Stimulated activated CD4-positive, alpha-beta T cell treated with anti-CD3 and anti-CD28 coated beads, Interleukin-12 subunit alpha, Interleukin-12 subunit beta, amount 100 ng/mL, for 4 hours (primary cell): ENCODE results near the gene NOP53.
"Not testable (repeated sequence)": the region's sequence is repeated elsewhere in the genome, so short reads cannot be mapped to it uniquely, and the experiment has no call there.

ENCODE experiments used
- DNase-seq: peaks from one replicate; pipeline ENCODE4 v3.0.0-alpha.2; 2020

Gene NOP53

DNA sequence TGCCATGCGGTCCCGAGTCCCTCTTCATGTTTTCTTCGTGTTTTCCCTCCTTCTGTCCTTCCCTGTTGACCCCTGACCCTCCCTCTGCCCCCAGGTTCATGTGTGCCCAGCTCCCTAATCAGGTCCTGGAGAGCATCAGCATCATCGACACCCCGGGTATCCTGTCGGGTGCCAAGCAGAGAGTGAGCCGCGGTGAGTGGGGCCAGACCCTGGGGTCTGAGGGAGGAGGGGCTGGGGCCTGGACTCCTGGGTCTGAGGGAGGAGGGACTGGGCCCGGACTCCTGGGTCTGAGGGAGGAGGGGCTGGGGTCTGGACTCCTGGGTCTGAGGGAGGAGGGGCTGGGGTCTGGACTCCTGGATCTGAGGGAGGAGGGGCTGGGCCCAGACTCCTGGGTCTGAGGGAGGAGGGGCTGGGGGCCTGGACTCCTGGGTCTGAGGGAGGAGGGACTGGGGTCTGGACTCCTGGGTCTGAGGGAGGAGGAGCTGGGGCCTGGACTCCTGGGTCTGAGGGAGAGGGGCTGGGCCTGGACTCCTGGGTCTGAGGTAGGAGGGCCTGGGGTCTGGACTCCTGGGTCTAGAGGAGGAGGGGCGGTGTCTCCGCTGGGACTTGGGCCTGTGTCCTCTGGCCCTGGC, 26.8 kb upstream of the NOP53 start:
- DNase-seq, result not testable (repeated sequence)

DNA sequence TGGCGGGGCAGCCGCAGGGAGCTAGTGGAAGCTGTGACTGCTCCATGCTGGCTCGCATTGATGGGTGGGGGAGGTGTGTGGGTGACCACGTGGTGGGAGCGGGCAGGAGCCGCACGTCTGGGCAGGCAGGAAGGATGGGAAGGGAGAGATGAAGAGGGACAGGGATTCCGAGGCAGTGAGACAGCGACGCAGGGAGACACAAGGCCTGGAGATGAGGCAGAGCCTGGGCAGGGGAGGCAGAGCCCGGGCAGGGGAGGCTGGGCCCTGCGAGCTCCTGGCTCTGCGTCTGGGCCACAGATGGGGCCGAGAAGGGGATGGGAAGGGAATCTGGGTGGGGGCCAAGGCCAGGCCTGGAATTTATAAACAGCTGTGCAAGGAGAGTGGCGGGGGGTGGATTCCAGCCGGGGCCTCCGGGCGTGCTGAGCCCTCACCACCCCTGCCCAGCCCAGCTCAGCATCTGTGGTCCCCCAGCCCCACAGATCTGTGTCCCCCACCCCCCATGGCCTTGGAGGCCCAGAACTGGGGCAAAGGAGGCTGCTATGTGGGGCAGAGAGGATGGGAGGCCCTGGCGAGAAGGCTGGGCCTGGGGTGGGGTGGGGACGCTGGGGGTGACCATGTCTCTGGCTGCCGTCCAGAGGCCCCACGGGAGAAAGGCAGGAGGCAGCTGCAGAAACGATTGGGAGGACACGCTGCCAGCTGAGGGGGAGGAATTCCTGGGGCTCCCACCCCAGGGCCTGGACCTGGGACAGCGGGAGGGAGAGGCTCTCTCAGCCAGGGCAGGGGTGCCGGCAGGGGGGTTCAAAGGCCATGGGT, 26.1 kb upstream of the NOP53 start:
- DNase-seq, result no peak

DNA sequence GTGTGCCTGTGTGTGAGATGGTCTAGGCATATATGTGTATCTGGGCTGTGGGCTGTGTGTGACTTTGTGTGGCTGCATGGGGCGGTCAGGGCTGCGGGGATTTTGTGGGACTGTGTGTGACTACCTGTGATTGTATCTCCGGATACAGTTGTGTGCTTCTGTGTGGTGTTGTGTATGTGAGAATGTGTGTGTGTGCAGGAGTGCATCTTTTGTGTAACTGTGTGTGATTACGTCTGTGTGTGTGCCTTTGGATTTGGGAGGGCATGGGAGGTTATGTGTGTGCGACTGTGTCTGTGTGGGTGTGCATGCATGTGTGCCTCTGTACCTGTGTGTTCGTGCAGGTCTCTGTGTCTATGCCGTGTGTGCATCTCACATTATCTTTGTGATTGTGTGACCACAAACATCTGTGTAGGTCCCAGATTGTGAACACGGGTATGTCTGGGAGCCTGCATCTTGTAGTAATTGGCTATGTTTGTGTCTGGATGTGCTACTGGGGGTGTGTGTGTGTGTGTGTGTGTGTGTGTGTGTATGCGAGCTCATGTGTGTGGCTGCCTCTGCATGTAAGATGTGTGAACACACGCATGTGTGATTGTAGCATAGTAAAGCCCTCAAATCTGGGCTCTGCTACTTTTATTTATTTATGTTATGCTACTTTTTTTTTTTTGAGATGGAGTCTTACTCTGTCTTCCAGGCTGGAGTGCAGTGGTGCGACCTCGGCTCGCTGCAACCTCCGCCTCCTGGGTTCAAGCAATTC, 24.5 kb upstream of the NOP53 start:
- no peak for DNase-seq

- DNase-seq, result no peak
Measured at GRCh38 chr19:47723581-47723940, 21.8 kb upstream of the NOP53 start.

DNA sequence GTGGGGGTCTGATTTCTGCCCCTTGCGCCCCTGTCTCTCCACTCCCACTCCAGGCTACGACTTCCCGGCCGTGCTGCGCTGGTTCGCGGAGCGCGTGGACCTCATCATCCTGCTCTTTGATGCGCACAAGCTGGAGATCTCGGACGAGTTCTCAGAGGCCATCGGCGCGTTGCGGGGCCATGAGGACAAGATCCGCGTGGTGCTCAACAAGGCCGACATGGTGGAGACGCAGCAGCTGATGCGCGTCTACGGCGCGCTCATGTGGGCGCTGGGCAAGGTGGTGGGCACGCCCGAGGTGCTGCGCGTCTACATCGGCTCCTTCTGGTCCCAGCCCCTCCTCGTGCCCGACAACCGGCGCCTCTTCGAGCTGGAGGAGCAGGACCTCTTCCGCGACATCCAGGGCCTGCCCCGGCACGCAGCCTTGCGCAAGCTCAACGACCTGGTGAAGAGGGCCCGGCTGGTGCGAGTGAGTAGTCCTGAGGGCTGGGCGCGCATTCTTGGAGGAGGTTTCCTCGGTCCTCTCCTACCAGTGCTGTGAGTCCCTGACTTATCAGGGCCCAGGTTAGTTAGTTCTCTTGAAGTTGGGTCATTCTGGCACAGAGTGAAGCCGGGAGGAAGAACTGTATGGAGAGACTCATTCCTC, 19.5 kb upstream of the NOP53 start:
- no peak for DNase-seq

- no peak for DNase-seq
Measured at GRCh38 chr19:47726467-47726866, 18.9 kb upstream of the NOP53 start.

DNA sequence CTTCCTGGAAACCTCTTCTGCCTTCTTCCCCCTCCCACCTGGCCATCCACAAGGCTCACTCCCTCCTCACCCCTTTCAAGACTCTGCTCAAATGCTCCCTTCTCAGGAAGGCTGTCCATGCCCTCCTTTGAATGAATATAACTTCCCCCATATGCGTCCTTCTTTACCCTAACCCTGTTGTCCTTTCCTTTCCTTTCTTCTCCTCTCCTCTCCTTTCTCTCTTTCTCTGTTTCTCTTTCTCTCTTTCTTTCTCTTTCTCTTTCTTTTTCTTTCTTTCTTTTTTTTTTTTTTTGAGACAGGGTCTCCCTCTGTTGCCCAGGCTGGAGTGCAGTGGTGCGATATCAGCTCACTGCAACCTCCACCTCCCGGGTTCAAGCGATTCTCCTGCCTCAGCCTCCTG, 17.1 kb upstream of the NOP53 start:
- not testable (repeated sequence) for DNase-seq

GRCh38 chr19:47729468-47729798, 15.9 kb upstream of the NOP53 start:
- DNase-seq, result no peak

DNA sequence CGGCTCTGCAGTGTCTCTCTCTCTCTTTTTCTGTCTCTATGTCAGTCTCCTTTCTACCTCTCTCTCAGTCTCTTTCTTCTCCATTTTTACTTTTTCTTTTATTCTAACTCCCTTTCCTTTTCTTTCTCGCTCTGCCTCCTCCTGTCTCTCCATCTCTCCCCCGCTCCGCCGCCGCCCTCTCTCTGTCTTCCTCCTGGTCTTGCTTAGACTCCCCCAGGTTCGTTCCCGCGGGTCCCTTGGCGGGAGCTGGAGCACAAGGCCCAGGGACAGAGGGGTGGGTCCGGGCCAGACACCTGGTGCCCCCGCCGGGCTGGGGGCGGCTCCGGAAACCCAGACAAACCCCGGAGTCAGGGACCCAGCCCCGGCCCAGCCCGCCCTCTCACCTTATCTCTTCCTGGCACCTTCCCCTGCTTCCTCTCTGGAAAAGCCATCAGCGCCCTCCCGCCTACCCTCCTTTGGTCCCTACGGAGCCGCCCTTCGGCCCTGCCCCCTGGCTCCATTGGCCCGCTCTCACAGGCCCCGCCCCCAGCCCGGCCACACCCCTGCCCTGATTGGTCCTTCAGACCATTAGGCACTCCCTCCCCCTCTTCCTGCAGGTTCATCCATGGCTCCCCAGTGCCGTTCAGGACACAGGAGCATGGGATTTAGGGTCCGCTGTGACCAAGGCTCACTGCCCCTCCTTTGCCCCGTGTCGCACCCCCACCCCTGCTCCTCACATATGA, 15.4 kb upstream of the NOP53 start:
- DNase-seq, result peak; percentile 51

- no peak for DNase-seq
Measured at GRCh38 chr19:47730521-47730889, 14.8 kb upstream of the NOP53 start.

- DNase-seq, result no peak
Measured at GRCh38 chr19:47730910-47731309, 14.4 kb upstream of the NOP53 start.

DNA sequence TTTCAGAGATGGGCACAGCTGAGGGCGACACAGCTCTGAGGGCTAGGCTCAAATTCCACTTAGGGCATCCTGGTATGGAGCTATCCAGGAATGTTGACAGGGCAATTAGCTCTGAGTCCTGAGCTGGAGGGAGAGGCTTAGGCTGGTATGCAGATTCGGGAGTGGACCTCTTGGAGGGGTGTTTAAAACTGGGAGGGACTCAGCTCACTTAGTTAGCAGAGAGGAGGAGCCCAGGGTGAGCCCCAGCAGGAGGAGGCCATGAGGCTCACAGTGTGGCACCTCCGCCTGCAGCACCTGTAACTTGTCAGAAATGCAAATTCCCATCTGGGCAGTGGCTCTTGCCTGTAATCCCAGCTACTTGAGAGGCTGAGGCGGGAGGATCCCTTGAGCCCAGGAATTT, 10.2 kb upstream of the NOP53 start:
- no peak for DNase-seq

- DNase-seq, result no peak
Measured at GRCh38 chr19:47740866-47741519, 4.4 kb upstream of the NOP53 start.

- no peak for DNase-seq
Measured at GRCh38 chr19:47741544-47742140, 3.7 kb upstream of the NOP53 start.

- no peak for DNase-seq
Measured at GRCh38 chr19:47742634-47743033, 2.7 kb upstream of the NOP53 start.

GRCh38 chr19:47746129-47746528, 783 bp downstream of the NOP53 start:
- DNase-seq, result not testable (repeated sequence)

- no peak for DNase-seq
Measured at GRCh38 chr19:47749326-47749725, 4.0 kb downstream of the NOP53 start.

DNA sequence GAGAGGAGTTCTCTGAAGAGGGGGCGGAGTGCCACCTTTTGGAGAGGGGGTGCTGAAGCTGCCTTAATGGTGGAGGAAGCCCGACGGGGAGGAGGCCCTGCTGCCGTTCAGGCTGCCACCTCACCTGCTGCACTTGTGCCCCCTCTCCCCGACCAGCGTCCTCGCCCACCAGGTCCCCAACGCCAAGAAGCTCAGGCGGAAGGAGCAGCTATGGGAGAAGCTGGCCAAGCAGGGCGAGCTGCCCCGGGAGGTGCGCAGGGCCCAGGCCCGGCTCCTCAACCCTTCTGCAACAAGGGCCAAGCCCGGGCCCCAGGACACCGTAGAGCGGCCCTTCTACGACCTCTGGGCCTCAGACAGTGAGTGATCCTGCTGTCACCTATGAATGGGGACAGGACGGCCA, 5.4 kb downstream of the NOP53 start:
- DNase-seq, result no peak

DNA sequence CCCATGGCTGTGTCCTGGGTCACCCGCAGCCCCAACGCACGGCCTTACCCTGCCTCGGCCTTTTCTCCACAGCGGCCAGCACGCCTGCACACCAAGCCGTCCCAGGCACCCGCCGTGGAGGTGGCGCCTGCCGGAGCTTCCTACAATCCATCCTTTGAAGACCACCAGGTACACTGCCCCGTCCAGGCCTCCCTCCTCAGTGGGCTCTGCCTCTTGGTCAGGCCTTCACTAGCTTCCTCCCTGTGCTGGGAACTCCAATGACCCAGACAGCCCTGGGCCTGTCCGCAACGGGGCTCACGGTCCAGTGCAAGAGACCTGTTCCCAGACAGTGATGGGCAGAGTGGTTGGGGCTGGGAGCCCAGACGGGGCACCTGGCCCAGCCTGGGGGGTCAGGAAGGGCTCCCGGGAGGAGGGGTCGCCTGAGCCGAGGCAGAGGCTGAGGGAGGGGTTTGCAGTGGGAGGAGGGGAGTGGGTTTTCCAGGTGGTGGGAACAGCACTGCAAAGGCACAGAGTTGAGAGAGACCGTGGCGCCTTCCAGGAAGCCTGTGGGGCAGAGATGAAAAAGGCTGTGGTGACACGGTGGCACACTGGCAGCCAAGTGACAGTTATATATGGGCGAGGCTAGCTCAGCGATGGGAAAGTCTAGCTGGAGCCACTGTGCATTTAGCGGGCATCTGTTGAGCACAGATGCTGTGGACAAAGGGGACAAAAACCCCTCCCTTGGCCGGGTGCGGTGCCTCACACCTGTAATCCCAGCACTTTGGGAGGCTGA, 7.3 kb downstream of the NOP53 start:
- no peak for DNase-seq

- no peak for DNase-seq
Measured at GRCh38 chr19:47754206-47755064, 9.1 kb downstream of the NOP53 start.
